ENCODE data around the gene ARID1A.
"Not testable (repeated sequence)": the region's sequence is repeated elsewhere in the genome, so short reads cannot be mapped to it uniquely, and the experiment has no call there.

ARID1A gene

DNA sequence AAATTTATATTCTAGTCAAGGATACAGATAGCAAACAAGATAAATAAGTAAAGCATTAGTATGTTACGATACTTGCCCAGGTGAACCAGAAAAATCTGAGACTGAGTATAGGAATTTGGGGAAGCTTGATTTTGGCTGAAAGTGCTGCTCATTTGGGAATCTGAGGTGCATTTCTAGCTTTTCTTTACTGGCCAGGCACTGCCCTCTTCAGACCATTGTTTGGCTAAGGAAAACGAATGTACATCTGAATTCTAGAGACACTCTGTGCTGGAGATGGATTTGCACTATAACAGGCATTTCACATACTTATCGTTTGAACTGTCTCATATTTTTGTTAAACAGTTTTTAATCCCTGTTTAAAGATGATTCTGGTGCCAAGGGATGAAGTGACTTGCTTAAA lies 23.4 kb downstream of the ARID1A start:
- Histone ChIP-seq H3K27me3 (ENCODE audit: control insufficient read depth, insufficient read depth, low read length) (no peaks in the 10 kb centered on the region), H3K9me3 (ENCODE audit: control insufficient read depth, insufficient read depth, low read length) (no peaks in the 10 kb centered on the region), H3K4me1 (ENCODE audit: control insufficient read depth, insufficient read depth, low read length) (peaks cover 38% of the 10 kb centered on the region), H3K36me3 (ENCODE audit: control insufficient read depth, insufficient read depth, low read length) (peaks cover 4% of the 10 kb centered on the region), H3K4me3 (ENCODE audit: low read depth, low read length) (no peak overlapping the region), H3K9ac (ENCODE audit: low read depth, low read length) (no peak overlapping the region), H3K27ac (ENCODE audit: low read depth, low read length) (no peak overlapping the region)

- Histone ChIP-seq H3K9me3 (ENCODE audit: control insufficient read depth, insufficient read depth, low read length) (no peaks in the 10 kb centered on the region), H3K4me3 (ENCODE audit: low read depth, low read length) (no peak overlapping the region), H3K27ac (ENCODE audit: low read depth, low read length) (no peak overlapping the region), H3K36me3 (ENCODE audit: control insufficient read depth, insufficient read depth, low read length) (peaks cover 4% of the 10 kb centered on the region), H3K27me3 (ENCODE audit: control insufficient read depth, insufficient read depth, low read length) (no peaks in the 10 kb centered on the region), H3K4me1 (ENCODE audit: control insufficient read depth, insufficient read depth, low read length) (peaks cover 56% of the 10 kb centered on the region), H3K9ac (ENCODE audit: low read depth, low read length) (no peak overlapping the region)
Observed at GRCh38 chr1:26721669-26722355, 26.0 kb downstream of the ARID1A start.

- Histone ChIP-seq H3K36me3 (ENCODE audit: control insufficient read depth, insufficient read depth, low read length) (no peaks in the 10 kb centered on the region), H3K9me3 (ENCODE audit: control insufficient read depth, insufficient read depth, low read length) (no peaks in the 10 kb centered on the region), H3K4me1 (ENCODE audit: control insufficient read depth, insufficient read depth, low read length) (peaks cover 64% of the 10 kb centered on the region), H3K4me3 (ENCODE audit: low read depth, low read length) (peak overlapping the region; percentile 25), H3K27me3 (ENCODE audit: control insufficient read depth, insufficient read depth, low read length) (no peaks in the 10 kb centered on the region), H3K27ac (ENCODE audit: low read depth, low read length) (peak overlapping the region; percentile 89), H3K9ac (ENCODE audit: low read depth, low read length) (peak overlapping the region; percentile 32; the same call in 1 of the 2 replicates)
Observed at GRCh38 chr1:26723013-26723991, 27.5 kb downstream of the ARID1A start.

GRCh38 chr1:26724118-26724517 lies 28.3 kb downstream of the ARID1A start:
- peak overlapping the region; percentile 42 for H3K4me3 ChIP-seq (ENCODE audit: low read depth, low read length)
- peak overlapping the region; percentile 89 for H3K27ac ChIP-seq (ENCODE audit: low read depth, low read length)

DNA sequence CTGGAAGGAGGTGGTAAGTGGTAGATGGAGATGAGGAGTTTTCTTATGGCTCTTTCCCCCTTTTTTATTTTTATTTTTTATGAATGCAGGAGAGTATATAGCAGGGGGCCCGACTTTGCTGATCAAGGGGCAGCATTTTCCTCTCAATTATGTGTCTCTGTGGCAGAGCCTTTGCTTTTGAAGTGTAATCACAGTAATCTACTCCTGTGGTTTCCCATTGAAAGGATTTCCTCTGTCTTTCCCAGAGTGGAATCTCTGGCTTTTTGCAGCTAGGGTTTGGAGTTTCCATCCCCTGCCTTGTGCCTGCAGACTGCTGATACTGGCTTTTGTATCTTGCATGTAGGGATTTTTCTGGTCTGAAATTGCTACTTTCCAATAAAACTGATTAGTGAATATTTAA lies 29.1 kb downstream of the ARID1A start:
- Histone ChIP-seq H3K9ac (ENCODE audit: low read depth, low read length) (no peak overlapping the region), H3K4me3 (ENCODE audit: low read depth, low read length) (peak overlapping the region; percentile 46), H3K27ac (ENCODE audit: low read depth, low read length) (peak overlapping the region; percentile 89), H3K9me3 (ENCODE audit: control insufficient read depth, insufficient read depth, low read length) (no peaks in the 10 kb centered on the region), H3K4me1 (ENCODE audit: control insufficient read depth, insufficient read depth, low read length) (peaks cover 64% of the 10 kb centered on the region), H3K27me3 (ENCODE audit: control insufficient read depth, insufficient read depth, low read length) (no peaks in the 10 kb centered on the region), H3K36me3 (ENCODE audit: control insufficient read depth, insufficient read depth, low read length) (peaks cover 11% of the 10 kb centered on the region)

More at GRCh38 chr1:26724118-26724517, 28.3 kb downstream of the ARID1A start:
- peaks cover 64% of the 10 kb centered on the region for H3K4me1 ChIP-seq (ENCODE audit: control insufficient read depth, insufficient read depth, low read length)
- no peaks in the 10 kb centered on the region for H3K27me3 ChIP-seq (ENCODE audit: control insufficient read depth, insufficient read depth, low read length)
- H3K9me3 ChIP-seq (ENCODE audit: control insufficient read depth, insufficient read depth, low read length) = no peaks in the 10 kb centered on the region
- H3K36me3 ChIP-seq (ENCODE audit: control insufficient read depth, insufficient read depth, low read length) = peaks cover 3% of the 10 kb centered on the region
- H3K9ac ChIP-seq (ENCODE audit: low read depth, low read length) = no peak overlapping the region

DNA sequence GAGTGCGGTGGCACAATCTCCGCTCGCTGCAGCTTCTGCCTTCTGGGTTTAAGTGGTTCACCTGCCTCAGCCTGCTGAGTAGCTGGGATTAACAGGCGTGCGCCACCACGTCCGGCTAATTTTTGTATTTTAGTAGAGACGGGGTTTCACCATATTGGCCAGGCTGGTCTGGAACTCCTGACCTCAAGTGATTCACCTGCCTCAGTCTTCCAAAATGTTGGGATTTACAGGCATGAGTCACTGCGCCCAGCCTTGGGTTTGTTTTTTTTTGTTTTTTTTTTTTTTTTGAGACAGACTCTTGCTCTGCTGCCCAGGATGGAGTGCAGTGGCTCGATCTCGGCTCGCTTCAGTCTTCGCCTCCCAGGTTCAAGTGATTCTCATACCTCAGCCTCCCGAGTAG lies 30.1 kb downstream of the ARID1A start:
- H3K4me3 ChIP-seq (ENCODE audit: low read depth, low read length); H3K9me3 ChIP-seq (ENCODE audit: control insufficient read depth, insufficient read depth, low read length); H3K9ac ChIP-seq (ENCODE audit: low read depth, low read length); H3K27me3 ChIP-seq (ENCODE audit: control insufficient read depth, insufficient read depth, low read length): not testable (repeated sequence)
- peaks cover 21% of the 10 kb centered on the region for H3K36me3 ChIP-seq (ENCODE audit: control insufficient read depth, insufficient read depth, low read length)
- peak overlapping the region; percentile 89 for H3K27ac ChIP-seq (ENCODE audit: low read depth, low read length)
- peaks cover 64% of the 10 kb centered on the region for H3K4me1 ChIP-seq (ENCODE audit: control insufficient read depth, insufficient read depth, low read length)

GRCh38 chr1:26726784-26727183 lies 31.0 kb downstream of the ARID1A start:
- H3K9ac ChIP-seq (ENCODE audit: low read depth, low read length) = no peak overlapping the region
- peaks cover 30% of the 10 kb centered on the region for H3K36me3 ChIP-seq (ENCODE audit: control insufficient read depth, insufficient read depth, low read length)
- peaks cover 60% of the 10 kb centered on the region for H3K4me1 ChIP-seq (ENCODE audit: control insufficient read depth, insufficient read depth, low read length)
- no peak overlapping the region for H3K27ac ChIP-seq (ENCODE audit: low read depth, low read length)
- H3K9me3 ChIP-seq (ENCODE audit: control insufficient read depth, insufficient read depth, low read length) = no peaks in the 10 kb centered on the region
- H3K27me3 ChIP-seq (ENCODE audit: control insufficient read depth, insufficient read depth, low read length) = no peaks in the 10 kb centered on the region
- no peak overlapping the region for H3K4me3 ChIP-seq (ENCODE audit: low read depth, low read length)

- no peaks in the 10 kb centered on the region for H3K9me3 ChIP-seq (ENCODE audit: control insufficient read depth, insufficient read depth, low read length)
- peaks cover 54% of the 10 kb centered on the region for H3K4me1 ChIP-seq (ENCODE audit: control insufficient read depth, insufficient read depth, low read length)
- no peaks in the 10 kb centered on the region for H3K27me3 ChIP-seq (ENCODE audit: control insufficient read depth, insufficient read depth, low read length)
- H3K9ac ChIP-seq (ENCODE audit: low read depth, low read length) = no peak overlapping the region
- peaks cover 37% of the 10 kb centered on the region for H3K36me3 ChIP-seq (ENCODE audit: control insufficient read depth, insufficient read depth, low read length)
- no peak overlapping the region for H3K4me3 ChIP-seq (ENCODE audit: low read depth, low read length)
- no peak overlapping the region for H3K27ac ChIP-seq (ENCODE audit: low read depth, low read length)
Observed at GRCh38 chr1:26727476-26727875, 31.7 kb downstream of the ARID1A start.

GRCh38 chr1:26728645-26729044 lies 32.8 kb downstream of the ARID1A start:
- Histone ChIP-seq H3K36me3 (ENCODE audit: control insufficient read depth, insufficient read depth, low read length) (peaks cover 49% of the 10 kb centered on the region), H3K9me3 (ENCODE audit: control insufficient read depth, insufficient read depth, low read length) (no peaks in the 10 kb centered on the region), H3K4me3 (ENCODE audit: low read depth, low read length) (no peak overlapping the region), H3K9ac (ENCODE audit: low read depth, low read length) (no peak overlapping the region), H3K27me3 (ENCODE audit: control insufficient read depth, insufficient read depth, low read length) (no peaks in the 10 kb centered on the region), H3K27ac (ENCODE audit: low read depth, low read length) (no peak overlapping the region), H3K4me1 (ENCODE audit: control insufficient read depth, insufficient read depth, low read length) (peaks cover 42% of the 10 kb centered on the region)

DNA sequence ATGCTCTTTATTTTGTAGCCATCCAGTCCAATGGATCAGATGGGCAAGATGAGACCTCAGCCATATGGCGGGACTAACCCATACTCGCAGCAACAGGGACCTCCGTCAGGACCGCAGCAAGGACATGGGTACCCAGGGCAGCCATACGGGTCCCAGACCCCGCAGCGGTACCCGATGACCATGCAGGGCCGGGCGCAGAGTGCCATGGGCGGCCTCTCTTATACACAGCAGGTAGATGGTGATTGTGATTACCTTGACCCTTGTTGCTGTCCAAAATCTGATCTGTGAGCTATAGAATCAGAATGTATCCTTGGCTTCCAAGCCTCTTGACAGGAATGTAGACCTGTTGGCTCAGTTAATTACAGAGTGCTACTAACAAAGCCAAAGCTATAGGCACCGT lies 33.8 kb downstream of the ARID1A start:
- no peak overlapping the region for H3K9ac ChIP-seq (ENCODE audit: low read depth, low read length)
- H3K36me3 ChIP-seq (ENCODE audit: control insufficient read depth, insufficient read depth, low read length) = peaks cover 59% of the 10 kb centered on the region

DNA sequence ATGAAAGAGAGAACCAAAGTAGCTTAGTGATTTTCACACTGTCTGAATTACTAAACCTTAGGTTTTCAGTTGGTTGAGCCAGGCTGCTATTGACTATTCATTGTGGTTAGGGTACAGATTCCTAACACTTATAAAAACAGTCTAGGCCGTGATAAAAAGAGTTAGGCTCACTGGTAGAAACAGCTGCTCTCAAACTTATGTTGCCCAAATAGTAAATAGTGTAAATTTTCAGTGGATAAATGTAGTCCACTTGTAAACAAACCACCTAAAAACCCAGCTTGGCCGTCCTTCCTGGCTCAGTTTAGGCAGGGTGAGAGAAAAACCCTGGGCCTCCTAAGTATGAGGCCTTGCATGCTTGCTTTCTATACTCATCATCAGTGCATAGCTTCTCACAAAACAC lies 34.9 kb downstream of the ARID1A start:
- no peak overlapping the region for H3K4me3 ChIP-seq (ENCODE audit: low read depth, low read length)
- no peak overlapping the region for H3K9ac ChIP-seq (ENCODE audit: low read depth, low read length)
- H3K4me1 ChIP-seq (ENCODE audit: control insufficient read depth, insufficient read depth, low read length) = peaks cover 24% of the 10 kb centered on the region
- peaks cover 68% of the 10 kb centered on the region for H3K36me3 ChIP-seq (ENCODE audit: control insufficient read depth, insufficient read depth, low read length)
- H3K27ac ChIP-seq (ENCODE audit: low read depth, low read length) = no peak overlapping the region
- no peaks in the 10 kb centered on the region for H3K27me3 ChIP-seq (ENCODE audit: control insufficient read depth, insufficient read depth, low read length)
- H3K9me3 ChIP-seq (ENCODE audit: control insufficient read depth, insufficient read depth, low read length) = no peaks in the 10 kb centered on the region

More for the DNA sequence above, 33.8 kb downstream of the ARID1A start:
- Histone ChIP-seq H3K27me3 (ENCODE audit: control insufficient read depth, insufficient read depth, low read length) (no peaks in the 10 kb centered on the region), H3K9me3 (ENCODE audit: control insufficient read depth, insufficient read depth, low read length) (no peaks in the 10 kb centered on the region), H3K27ac (ENCODE audit: low read depth, low read length) (no peak overlapping the region), H3K4me1 (ENCODE audit: control insufficient read depth, insufficient read depth, low read length) (peaks cover 32% of the 10 kb centered on the region), H3K4me3 (ENCODE audit: low read depth, low read length) (no peak overlapping the region)
